HepG2 (cell line): ENCODE results near the gene NDUFV1. TPM values are rescaled to one million over a fixed set of nuclear protein-coding genes. Genes with fewer than 3 reads are reported as not detected.
A peak's percentile ranks its signal among the peaks of the same experiment; 100 is the strongest.

Source experiments
- AGO2 ChIP-seq: fragments of 200-400 bp; formaldehyde crosslinking; optimal IDR thresholded peaks from 2 replicates; pipeline ENCODE3; 2017; ENCODE audit warnings: mild to moderate bottlenecking, low read depth, low read length, moderate library complexity
- AHR ChIP-seq: IDR thresholded peaks from 2 replicates; pipeline ENCODE4 v1.6.1; 2018; ENCODE audit warnings: missing genetic modification reagents, missing compliant biosample characterization
- GPN1 ChIP-seq: sonication (generic); formaldehyde crosslinking; IDR thresholded peaks from 2 replicates; pipeline ENCODE4 v1.5.1; 2020; ENCODE audit warnings: missing genetic modification reagents, borderline replicate concordance
- MED1 ChIP-seq: sonication (generic); formaldehyde crosslinking; IDR thresholded peaks from 2 replicates; pipeline ENCODE4 v1.4.0; 2020; ENCODE audit warnings: missing genetic modification reagents
- MED13 ChIP-seq: sonication (generic); formaldehyde crosslinking; IDR thresholded peaks from 2 replicates; pipeline ENCODE4 v1.5.0; 2020; ENCODE audit warnings: missing genetic modification reagents
- MLLT10 ChIP-seq: sonication (generic); formaldehyde crosslinking; IDR thresholded peaks from 2 replicates; pipeline ENCODE4 v1.4.0; 2020; ENCODE audit warnings: missing genetic modification reagents
- NR3C1 ChIP-seq: sonication (generic); formaldehyde crosslinking; IDR thresholded peaks from 2 replicates; pipeline ENCODE4 v1.4.0; 2020; ENCODE audit warnings: missing genetic modification reagents
- RFXAP ChIP-seq: sonication (generic); formaldehyde crosslinking; IDR thresholded peaks from 2 replicates; pipeline ENCODE4 v1.4.0; 2020; ENCODE audit warnings: missing genetic modification reagents, borderline replicate concordance
- THRA ChIP-seq: sonication (generic); formaldehyde crosslinking; IDR thresholded peaks from 2 replicates; pipeline ENCODE4 v1.4.0; 2020; ENCODE audit warnings: missing genetic modification reagents, borderline replicate concordance
- YY1 ChIP-seq: IDR thresholded peaks from 2 replicates; pipeline ENCODE4 v1.6.1; 2011; ENCODE audit warnings: low read length, low read depth, moderate library complexity, mild to moderate bottlenecking; ENCODE audit not compliant: insufficient read depth, insufficient replicate concordance
- ZBTB10 ChIP-seq: sonication (generic); formaldehyde crosslinking; IDR thresholded peaks from 2 replicates; pipeline ENCODE4 v1.4.0; 2020; ENCODE audit warnings: missing genetic modification reagents, borderline replicate concordance
- ZBTB43 ChIP-seq: sonication (generic); formaldehyde crosslinking; conservative IDR thresholded peaks from 2 replicates; pipeline ENCODE4 v1.4.0; 2020; ENCODE audit warnings: missing genetic modification reagents
- ZMYM2 ChIP-seq: sonication (generic); formaldehyde crosslinking; IDR thresholded peaks from 2 replicates; pipeline ENCODE4 v1.8.0; 2022; ENCODE audit warnings: mild to moderate bottlenecking, missing genetic modification reagents
- ZNF251 ChIP-seq: sonication (generic); formaldehyde crosslinking; IDR thresholded peaks from 2 replicates; pipeline ENCODE4 v1.9.0; 2021; ENCODE audit warnings: mild to moderate bottlenecking, missing genetic modification reagents
- ZNF3 ChIP-seq: IDR thresholded peaks from 2 replicates; pipeline ENCODE4 v1.7.0; 2017; ENCODE audit warnings: inconsistent platforms
- ZNF546 ChIP-seq: sonication (generic); formaldehyde crosslinking; conservative IDR thresholded peaks from 2 replicates; pipeline ENCODE4 v1.8.1; 2023; ENCODE audit warnings: mild to moderate bottlenecking, missing genetic modification reagents
- ZNF781 ChIP-seq: sonication (generic); formaldehyde crosslinking; IDR thresholded peaks from 2 replicates; pipeline ENCODE4 v1.5.1; 2020; ENCODE audit warnings: borderline replicate concordance, mild to moderate bottlenecking, missing genetic modification reagents; ENCODE audit errors: not compliant biosample characterization
- ZNF816 ChIP-seq: sonication (generic); formaldehyde crosslinking; IDR thresholded peaks from 2 replicates; pipeline ENCODE4 v1.8.0; 2022; ENCODE audit warnings: missing genetic modification reagents, mild to moderate bottlenecking, borderline replicate concordance
- polyA plus RNA-seq, 8 experiments: library from polyadenylated mRNA; depleted of rRNA in 3 of 8; stranded (reverse) in 7 of 8; unstranded in 1 of 8; fragments of >200 nt; fragmentation: Illumina TruSeq in 4 of 8; extraction: Trizol in 4 of 8; gene quantifications; 2 replicates each; pipeline versions ENCODE4 v1.2.1 to v1.2.3, GENCODE V29; 2011 to 2016; ENCODE audit warnings: low read depth in 4 of 8, missing spikeins in 1 of 8, mixed read lengths in 1 of 8; ENCODE audit not compliant: insufficient read depth in 1 of 8
- total RNA-seq, 5 experiments: library from RNA; depleted of rRNA; stranded (reverse); fragments of >200 nt; fragmentation: Illumina TruSeq; extraction: Trizol; gene quantifications; 2 replicates each; pipeline ENCODE4 v1.2.3, GENCODE V29; 2016; ENCODE audit warnings: low read depth in 1 of 5
- TF ChIP-seq, protein P1 (sequence below): sonication (generic); formaldehyde crosslinking; IDR thresholded peaks from 2 replicates; pipeline ENCODE4 v1.5.1; 2020; ENCODE audit warnings: missing genetic modification reagents, mild to moderate bottlenecking, borderline replicate concordance
- TF ChIP-seq, protein P2 (sequence below): sonication (generic); formaldehyde crosslinking; conservative IDR thresholded peaks from 2 replicates; pipeline ENCODE4 v1.4.0; 2020; ENCODE audit warnings: missing genetic modification reagents

NDUFV1 gene
- total and polyA plus RNA-seq, 2 of the 13 experiments (the other 11 are each of a cell fraction or from before 2014, with no cell fraction given), result 88.9 to 137 TPM

DNA sequence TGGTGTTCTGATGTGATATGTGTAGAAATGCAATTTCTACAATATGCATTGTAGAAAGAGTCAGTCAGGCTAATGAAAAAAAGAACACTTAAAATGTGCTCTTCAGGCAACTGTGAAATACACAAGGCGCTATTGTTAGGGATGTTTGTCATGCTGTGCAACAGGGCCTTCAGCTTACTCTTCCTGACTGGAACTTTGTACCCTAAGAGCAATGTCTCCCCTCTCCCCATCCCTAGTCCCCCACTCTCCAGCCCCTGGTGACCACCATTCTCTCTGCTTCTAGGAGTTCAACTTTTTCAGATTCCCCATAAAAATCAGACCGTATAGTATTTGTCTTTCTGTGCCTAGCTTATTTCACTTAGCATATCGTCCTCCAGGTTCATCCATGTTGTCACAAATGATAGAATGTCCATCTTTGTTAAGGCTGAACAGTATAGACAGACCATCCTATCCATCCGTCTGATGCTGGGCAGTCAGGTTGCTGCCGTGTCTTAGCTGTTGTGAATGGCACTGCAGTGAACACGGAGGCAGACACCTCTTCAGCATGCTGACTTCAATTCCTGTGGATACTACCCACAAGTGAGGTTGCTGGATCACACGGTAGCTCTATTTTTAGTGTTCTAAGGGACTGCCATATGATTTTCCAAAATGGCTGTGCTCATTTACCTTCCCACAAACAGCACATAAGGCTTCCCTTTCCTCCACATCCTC, 10.7 kb downstream of the NDUFV1 start (continued):
- TF ChIP-seq ZBTB43 (CRISPR knock-in tag) (no peak), ZNF816 (CRISPR knock-in tag) (no peak), ZNF251 (no peak), ZNF781 (CRISPR knock-in tag) (no peak), THRA (CRISPR knock-in tag) (0 out of 2 replicates have a peak, but pooled peaks have one; percentile 7), MLLT10 (no peak), ZMYM2 (CRISPR knock-in tag) (no peak), GPN1 (no peak), MED1 (CRISPR knock-in tag) (peak; percentile 36; the same call in 1 of the 2 replicates), ZNF546 (CRISPR knock-in tag) (no peak), NR3C1 (CRISPR knock-in tag) (no peak), MED13 (no peak), AHR (no peak), ZNF3 (CRISPR knock-in tag) (no peak), YY1 (no peak), RFXAP (no peak), ZBTB10 (0 out of 2 replicates have a peak, but pooled peaks have one; percentile 53), AGO2 (no peak)
- TF ChIP-seq, protein P1, sequence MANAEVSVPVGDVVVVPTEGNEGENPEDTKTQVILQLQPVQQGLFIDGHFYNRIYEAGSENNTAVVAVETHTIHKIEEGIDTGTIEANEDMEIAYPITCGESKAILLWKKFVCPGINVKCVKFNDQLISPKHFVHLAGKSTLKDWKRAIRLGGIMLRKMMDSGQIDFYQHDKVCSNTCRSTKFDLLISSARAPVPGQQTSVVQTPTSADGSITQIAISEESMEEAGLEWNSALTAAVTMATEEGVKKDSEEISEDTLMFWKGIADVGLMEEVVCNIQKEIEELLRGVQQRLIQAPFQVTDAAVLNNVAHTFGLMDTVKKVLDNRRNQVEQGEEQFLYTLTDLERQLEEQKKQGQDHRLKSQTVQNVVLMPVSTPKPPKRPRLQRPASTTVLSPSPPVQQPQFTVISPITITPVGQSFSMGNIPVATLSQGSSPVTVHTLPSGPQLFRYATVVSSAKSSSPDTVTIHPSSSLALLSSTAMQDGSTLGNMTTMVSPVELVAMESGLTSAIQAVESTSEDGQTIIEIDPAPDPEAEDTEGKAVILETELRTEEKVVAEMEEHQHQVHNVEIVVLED, result no peak
- TF ChIP-seq, protein P2, sequence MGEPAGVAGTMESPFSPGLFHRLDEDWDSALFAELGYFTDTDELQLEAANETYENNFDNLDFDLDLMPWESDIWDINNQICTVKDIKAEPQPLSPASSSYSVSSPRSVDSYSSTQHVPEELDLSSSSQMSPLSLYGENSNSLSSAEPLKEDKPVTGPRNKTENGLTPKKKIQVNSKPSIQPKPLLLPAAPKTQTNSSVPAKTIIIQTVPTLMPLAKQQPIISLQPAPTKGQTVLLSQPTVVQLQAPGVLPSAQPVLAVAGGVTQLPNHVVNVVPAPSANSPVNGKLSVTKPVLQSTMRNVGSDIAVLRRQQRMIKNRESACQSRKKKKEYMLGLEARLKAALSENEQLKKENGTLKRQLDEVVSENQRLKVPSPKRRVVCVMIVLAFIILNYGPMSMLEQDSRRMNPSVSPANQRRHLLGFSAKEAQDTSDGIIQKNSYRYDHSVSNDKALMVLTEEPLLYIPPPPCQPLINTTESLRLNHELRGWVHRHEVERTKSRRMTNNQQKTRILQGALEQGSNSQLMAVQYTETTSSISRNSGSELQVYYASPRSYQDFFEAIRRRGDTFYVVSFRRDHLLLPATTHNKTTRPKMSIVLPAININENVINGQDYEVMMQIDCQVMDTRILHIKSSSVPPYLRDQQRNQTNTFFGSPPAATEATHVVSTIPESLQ (CRISPR knock-in tag), result no peak
